ENCODE data around the gene CPNE7.

Gene CPNE7

DNA sequence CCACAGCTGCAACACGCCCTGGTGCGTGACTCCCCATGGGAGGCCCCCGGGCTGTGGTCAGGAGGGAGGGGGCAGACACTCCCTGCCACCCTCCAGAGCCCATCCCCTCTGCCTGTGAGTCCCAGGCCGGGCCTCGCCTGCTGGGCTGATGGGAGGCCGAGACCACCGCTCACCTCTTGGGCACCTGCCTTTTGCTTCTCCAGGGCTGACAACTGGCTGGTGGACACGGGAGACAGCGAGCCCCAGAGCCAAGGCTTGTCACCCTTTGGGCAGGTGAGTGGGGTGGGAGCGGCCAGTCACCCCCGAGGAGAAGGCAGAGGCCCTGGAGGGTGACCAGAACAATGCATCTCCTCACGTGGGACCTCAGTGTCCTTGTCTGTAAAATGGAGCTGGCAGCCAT lies 61.1 kb downstream of the CPNE7 start:
- H3K9me3 ChIP-seq (ENCODE audit: control insufficient read depth, insufficient read depth, low read length) = no peaks in the 10 kb centered on the region
- no peak overlapping the region for H3K4me2 ChIP-seq (ENCODE audit: low read length)
- H3K4me1 ChIP-seq (ENCODE audit: control insufficient read depth, low read length) = no peaks in the 10 kb centered on the region
- no peak overlapping the region for H3K27ac ChIP-seq (ENCODE audit: low read depth, low read length)
- no peak for TF ChIP-seq EZH2phosphoT487 (IDR thresholded peaks at IDR 0.05; ENCODE audit: borderline replicate concordance, low read length)
- TF ChIP-seq, protein P1, sequence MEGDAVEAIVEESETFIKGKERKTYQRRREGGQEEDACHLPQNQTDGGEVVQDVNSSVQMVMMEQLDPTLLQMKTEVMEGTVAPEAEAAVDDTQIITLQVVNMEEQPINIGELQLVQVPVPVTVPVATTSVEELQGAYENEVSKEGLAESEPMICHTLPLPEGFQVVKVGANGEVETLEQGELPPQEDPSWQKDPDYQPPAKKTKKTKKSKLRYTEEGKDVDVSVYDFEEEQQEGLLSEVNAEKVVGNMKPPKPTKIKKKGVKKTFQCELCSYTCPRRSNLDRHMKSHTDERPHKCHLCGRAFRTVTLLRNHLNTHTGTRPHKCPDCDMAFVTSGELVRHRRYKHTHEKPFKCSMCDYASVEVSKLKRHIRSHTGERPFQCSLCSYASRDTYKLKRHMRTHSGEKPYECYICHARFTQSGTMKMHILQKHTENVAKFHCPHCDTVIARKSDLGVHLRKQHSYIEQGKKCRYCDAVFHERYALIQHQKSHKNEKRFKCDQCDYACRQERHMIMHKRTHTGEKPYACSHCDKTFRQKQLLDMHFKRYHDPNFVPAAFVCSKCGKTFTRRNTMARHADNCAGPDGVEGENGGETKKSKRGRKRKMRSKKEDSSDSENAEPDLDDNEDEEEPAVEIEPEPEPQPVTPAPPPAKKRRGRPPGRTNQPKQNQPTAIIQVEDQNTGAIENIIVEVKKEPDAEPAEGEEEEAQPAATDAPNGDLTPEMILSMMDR (IDR thresholded peaks at IDR 0.05; ENCODE audit: low read depth, low read length, poor library complexity, severe bottlenecking) = no peak
- no peaks in the 10 kb centered on the region for H3K36me3 ChIP-seq (ENCODE audit: control insufficient read depth, low read length)
- no peaks in the 10 kb centered on the region for H3K9me2 ChIP-seq (replicated peaks; ENCODE audit: control insufficient read depth, low read length)
- peaks cover 17% of the 10 kb centered on the region; the same call in 1 of the 2 replicates for H3K27me3 ChIP-seq (ENCODE audit: control insufficient read depth, low read length)
- no peaks in the 10 kb centered on the region for H3K79me2 ChIP-seq (ENCODE audit: control insufficient read depth, low read length)
- no peak overlapping the region for H3K4me3 ChIP-seq (ENCODE audit: low read length)
- no peaks in the 10 kb centered on the region for H3F3A ChIP-seq (ENCODE audit: control insufficient read depth, insufficient read depth)
- H4K20me1 ChIP-seq (ENCODE audit: control insufficient read depth, insufficient read depth, low read depth, low read length) = no peaks in the 10 kb centered on the region

DNA sequence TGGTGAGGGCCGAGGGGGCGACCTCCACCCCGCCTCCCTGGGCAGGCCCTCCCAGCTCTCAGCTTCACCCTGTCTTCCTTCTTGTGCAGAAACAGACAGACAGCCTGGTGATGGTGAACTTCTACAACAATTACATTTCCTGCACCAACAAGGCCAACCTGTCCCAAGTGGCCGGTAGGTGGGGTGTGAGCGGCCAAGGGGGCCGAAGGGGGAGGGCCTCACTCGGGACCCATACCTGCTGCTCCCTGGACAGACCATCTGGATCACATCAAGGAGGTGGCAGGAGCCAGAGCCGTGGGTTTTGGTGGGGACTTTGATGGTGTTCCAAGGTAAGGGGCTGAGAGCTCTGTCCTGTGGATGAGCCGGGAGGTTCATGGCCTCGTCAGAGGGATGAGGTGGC lies 61.8 kb downstream of the CPNE7 start:
- H3K79me2 ChIP-seq (ENCODE audit: control insufficient read depth, low read length) = no peaks in the 10 kb centered on the region
- H3K27ac ChIP-seq (ENCODE audit: low read depth, low read length) = no peak overlapping the region
- H3K9me2 ChIP-seq (replicated peaks; ENCODE audit: control insufficient read depth, low read length) = no peaks in the 10 kb centered on the region
- H3K9me3 ChIP-seq (ENCODE audit: control insufficient read depth, insufficient read depth, low read length) = no peaks in the 10 kb centered on the region
- H3K4me1 ChIP-seq (ENCODE audit: control insufficient read depth, low read length) = no peaks in the 10 kb centered on the region
- no peak overlapping the region for H3K4me2 ChIP-seq (ENCODE audit: low read length)
- H3K36me3 ChIP-seq (ENCODE audit: control insufficient read depth, low read length) = no peaks in the 10 kb centered on the region
- no peak overlapping the region for H3K4me3 ChIP-seq (ENCODE audit: low read length)
- H3F3A ChIP-seq (ENCODE audit: control insufficient read depth, insufficient read depth) = no peaks in the 10 kb centered on the region
- TF ChIP-seq, protein P1 (IDR thresholded peaks at IDR 0.05; ENCODE audit: low read depth, low read length, poor library complexity, severe bottlenecking) = no peak
- no peak for TF ChIP-seq EZH2phosphoT487 (IDR thresholded peaks at IDR 0.05; ENCODE audit: borderline replicate concordance, low read length)
- peaks cover 17% of the 10 kb centered on the region; the same call in 1 of the 2 replicates for H3K27me3 ChIP-seq (ENCODE audit: control insufficient read depth, low read length)
- H4K20me1 ChIP-seq (ENCODE audit: control insufficient read depth, insufficient read depth, low read depth, low read length) = 0 out of 2 replicates have a peak, but pooled peaks cover 4% of the 10 kb centered on the region

DNA sequence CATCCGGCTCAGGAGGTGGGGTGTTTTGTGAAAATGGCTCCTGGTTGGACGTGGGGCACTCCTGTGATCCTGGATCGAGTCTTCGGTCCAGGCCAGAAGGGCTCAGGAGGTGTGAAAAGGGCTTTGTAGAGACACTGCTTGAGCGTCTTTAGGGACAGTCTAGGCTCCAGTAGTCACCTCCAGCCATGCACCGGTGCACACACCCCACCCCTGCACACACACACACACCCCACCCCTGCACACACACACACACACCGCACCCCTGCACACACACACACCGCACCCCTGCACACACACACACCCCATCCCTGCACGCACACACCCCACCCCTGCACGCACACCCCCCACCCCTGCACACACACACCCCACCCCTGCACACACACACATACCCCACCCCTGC lies 62.9 kb downstream of the CPNE7 start:
- Histone ChIP-seq H3K4me3 (ENCODE audit: low read length) (no peak overlapping the region), H3K4me2 (ENCODE audit: low read length) (no peak overlapping the region), H4K20me1 (ENCODE audit: control insufficient read depth, insufficient read depth, low read depth, low read length) (0 out of 2 replicates have a peak, but pooled peaks cover 4% of the 10 kb centered on the region), H3K36me3 (ENCODE audit: control insufficient read depth, low read length) (no peaks in the 10 kb centered on the region), H3K27me3 (ENCODE audit: control insufficient read depth, low read length) (peaks cover 14% of the 10 kb centered on the region; the same call in 1 of the 2 replicates), H3K9me3 (ENCODE audit: control insufficient read depth, insufficient read depth, low read length) (no peaks in the 10 kb centered on the region), H3K9me2 (replicated peaks; ENCODE audit: control insufficient read depth, low read length) (no peaks in the 10 kb centered on the region), H3F3A (ENCODE audit: control insufficient read depth, insufficient read depth) (no peaks in the 10 kb centered on the region), H3K79me2 (ENCODE audit: control insufficient read depth, low read length) (no peaks in the 10 kb centered on the region), H3K27ac (ENCODE audit: low read depth, low read length) (no peak overlapping the region), H3K4me1 (ENCODE audit: control insufficient read depth, low read length) (no peaks in the 10 kb centered on the region)
- TF ChIP-seq, protein P1 (IDR thresholded peaks at IDR 0.05; ENCODE audit: low read depth, low read length, poor library complexity, severe bottlenecking) = no peak
- TF ChIP-seq EZH2phosphoT487 (IDR thresholded peaks at IDR 0.05; ENCODE audit: borderline replicate concordance, low read length) = no peak

Measured in DOHH2 (cell line).